Upper lobe of left lung (tissue), 4 donors: ENCODE data around the gene ITPR1.

Source experiments
- CTCF ChIP-seq, 6 experiments: fragments of 450-650 bp in 4 of 6; fragments of 200-600 bp in 2 of 6; sonication (generic) in 2 of 6; IDR thresholded peaks; one replicate each; pipeline ENCODE4 v1.5.1; 2016 to 2019; ENCODE audit warnings: antibody characterized with exemption in 6 of 6
- POLR2A ChIP-seq, 4 donors: fragments of 450-650 bp; IDR thresholded peaks; one replicate each; pipeline ENCODE4 v1.5.1; 2016 to 2017; ENCODE audit warnings: antibody characterized with exemption in 4 of 4, mild to moderate bottlenecking in 2 of 4

- TF ChIP-seq POLR2A (IDR thresholded peaks at IDR 0.05) = no peak
- TF ChIP-seq CTCF (IDR thresholded peaks at IDR 0.05) = no peak
These were observed 264.6 kb downstream of the ITPR1 start for GRCh38 chr3:4757575-4758248.
